Suprapubic skin (tissue), 4 donors: ENCODE results near the gene GABRG2. TPM values are rescaled to one million over a fixed set of nuclear protein-coding genes. Genes with fewer than 3 reads are reported as not detected.

ENCODE experiments used
- DNase-seq, 2 donors: peaks; one replicate each; pipeline ENCODE4 v3.0.0-alpha.2; 2019; ENCODE audit warnings: low spot score in 2 of 2
- H3K27ac ChIP-seq: fragments of 200-600 bp; sonication (generic); one replicate; pipeline ENCODE4 v1.5.1; 2019
- H3K27me3 ChIP-seq: fragments of 200-600 bp; sonication (generic); one replicate; pipeline ENCODE4 v1.5.1; 2019
- H3K36me3 ChIP-seq: fragments of 200-600 bp; sonication (generic); one replicate; pipeline ENCODE4 v1.5.1; 2019
- H3K4me1 ChIP-seq: fragments of 200-600 bp; sonication (generic); one replicate; pipeline ENCODE4 v1.5.1; 2019
- H3K4me3 ChIP-seq: fragments of 200-600 bp; sonication (generic); one replicate; pipeline ENCODE4 v1.5.1; 2019; ENCODE audit warnings: mild to moderate bottlenecking
- H3K9me3 ChIP-seq: fragments of 200-600 bp; sonication (generic); one replicate; pipeline ENCODE4 v1.5.1; 2019
- EP300 ChIP-seq: sonication (generic); formaldehyde crosslinking; IDR thresholded peaks from one replicate; pipeline ENCODE4 v1.6.1; 2017; ENCODE audit warnings: antibody characterized with exemption
- POLR2A ChIP-seq, 2 donors: fragments of 450-650 bp; IDR thresholded peaks; one replicate each; pipeline ENCODE4 v1.6.1; 2017; ENCODE audit warnings: antibody characterized with exemption in 2 of 2, mild to moderate bottlenecking in 2 of 2, moderate library complexity in 2 of 2
- POLR2AphosphoS5 ChIP-seq, 3 donors: sonication (generic); formaldehyde crosslinking; IDR thresholded peaks; one replicate each; pipeline ENCODE4 v1.6.1; 2017; ENCODE audit warnings: antibody characterized with exemption in 3 of 3
- WGBS: methylation state at CpG from one replicate; pipeline ENCODE4 v1.1.5; 2018; 5-methylcytosine and 5-hydroxymethylcytosine counted together
- total RNA-seq, 4 donors: library from RNA; depleted of rRNA; stranded (reverse); fragments of >200 nt; gene quantifications; one replicate each; pipeline ENCODE4 v1.1.0, GENCODE V29; 2016
- TF ChIP-seq, protein P1 (sequence below), 2 donors: fragments of 200-600 bp in 1 of 2; fragments of 450-650 bp in 1 of 2; sonication (generic) in 1 of 2; IDR thresholded peaks; one replicate each; pipeline ENCODE4 v1.5.1; 2016 to 2019; ENCODE audit warnings: antibody characterized with exemption in 2 of 2, mild to moderate bottlenecking in 1 of 2, moderate library complexity in 1 of 2

Gene GABRG2
- total RNA-seq, 4 donors from 2014 or later, result not detected

DNA sequence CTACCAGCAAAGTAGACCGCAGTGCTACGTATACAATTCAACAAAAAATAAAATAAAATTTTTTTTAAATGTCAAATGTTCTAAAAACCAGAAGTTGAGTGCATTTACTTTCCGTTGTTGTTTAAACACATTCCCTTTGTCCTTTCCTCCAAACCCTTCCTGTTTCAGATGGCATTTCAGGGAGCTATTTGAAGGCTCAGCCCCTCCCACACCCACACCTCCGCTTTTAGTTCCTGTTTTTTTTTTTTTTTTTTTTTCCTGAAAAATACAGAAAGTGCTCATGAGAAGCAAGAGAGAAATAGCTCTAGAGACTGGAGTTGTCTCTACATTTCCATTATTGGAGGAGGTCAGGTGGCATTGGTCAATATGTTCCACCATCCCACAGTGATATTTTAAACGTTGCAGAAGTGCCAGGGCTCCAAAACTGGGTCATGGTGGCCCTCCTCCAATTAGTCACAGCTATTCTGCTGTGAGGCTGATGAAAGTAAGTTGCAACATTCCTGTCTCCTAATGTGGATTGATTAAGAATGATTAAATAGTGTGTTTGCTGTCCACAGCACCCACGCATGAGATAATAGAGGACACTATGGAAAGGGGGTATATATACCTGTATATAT lies 106.9 kb downstream of the GABRG2 start:
- no peaks in the 10 kb centered on the region for H3K9me3 ChIP-seq
- H3K27ac ChIP-seq, result no peak overlapping the region
- no peaks in the 10 kb centered on the region for H3K27me3 ChIP-seq
- WGBS, result 74% methylated on average over 6 of the region's 6 CpGs
- H3K4me3 ChIP-seq, result no peak overlapping the region
- H3K36me3 ChIP-seq, result no peaks in the 10 kb centered on the region
- TF ChIP-seq POLR2AphosphoS5 (IDR thresholded peaks at IDR 0.05), result no peak
- no peak for TF ChIP-seq EP300
- no peak for TF ChIP-seq POLR2A (IDR thresholded peaks at IDR 0.05)
- TF ChIP-seq, protein P1, sequence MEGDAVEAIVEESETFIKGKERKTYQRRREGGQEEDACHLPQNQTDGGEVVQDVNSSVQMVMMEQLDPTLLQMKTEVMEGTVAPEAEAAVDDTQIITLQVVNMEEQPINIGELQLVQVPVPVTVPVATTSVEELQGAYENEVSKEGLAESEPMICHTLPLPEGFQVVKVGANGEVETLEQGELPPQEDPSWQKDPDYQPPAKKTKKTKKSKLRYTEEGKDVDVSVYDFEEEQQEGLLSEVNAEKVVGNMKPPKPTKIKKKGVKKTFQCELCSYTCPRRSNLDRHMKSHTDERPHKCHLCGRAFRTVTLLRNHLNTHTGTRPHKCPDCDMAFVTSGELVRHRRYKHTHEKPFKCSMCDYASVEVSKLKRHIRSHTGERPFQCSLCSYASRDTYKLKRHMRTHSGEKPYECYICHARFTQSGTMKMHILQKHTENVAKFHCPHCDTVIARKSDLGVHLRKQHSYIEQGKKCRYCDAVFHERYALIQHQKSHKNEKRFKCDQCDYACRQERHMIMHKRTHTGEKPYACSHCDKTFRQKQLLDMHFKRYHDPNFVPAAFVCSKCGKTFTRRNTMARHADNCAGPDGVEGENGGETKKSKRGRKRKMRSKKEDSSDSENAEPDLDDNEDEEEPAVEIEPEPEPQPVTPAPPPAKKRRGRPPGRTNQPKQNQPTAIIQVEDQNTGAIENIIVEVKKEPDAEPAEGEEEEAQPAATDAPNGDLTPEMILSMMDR (IDR thresholded peaks at IDR 0.05), result no peak
- DNase-seq, result no peak
- H3K4me1 ChIP-seq, result no peaks in the 10 kb centered on the region

DNA sequence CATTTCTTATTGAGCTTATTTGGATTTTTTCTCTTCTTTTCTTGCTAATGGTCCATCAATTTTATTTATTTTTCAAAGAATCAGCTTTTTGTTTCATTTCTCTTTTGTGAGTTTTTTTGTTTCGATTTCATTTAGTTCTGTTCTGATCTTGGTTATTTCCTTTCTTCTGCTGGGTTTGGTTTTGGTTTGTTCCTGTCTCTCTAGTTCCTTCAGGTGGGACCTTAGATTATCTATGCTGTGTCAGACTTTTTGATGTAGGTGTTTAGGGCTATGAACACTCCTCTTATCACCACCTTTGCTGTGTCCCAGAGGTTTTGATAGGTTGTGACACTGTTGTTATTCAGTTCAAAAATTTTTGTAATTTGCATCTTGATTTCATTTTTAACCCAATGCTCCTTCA lies 119.8 kb downstream of the GABRG2 start:
- WGBS, result 83% methylated on average over 1 of the region's 1 CpG
- no peak overlapping the region for H3K4me3 ChIP-seq
- H3K27ac ChIP-seq, result no peak overlapping the region
- no peaks in the 10 kb centered on the region for H3K4me1 ChIP-seq
- no peaks in the 10 kb centered on the region for H3K9me3 ChIP-seq
- H3K27me3 ChIP-seq, result no peaks in the 10 kb centered on the region
- no peaks in the 10 kb centered on the region for H3K36me3 ChIP-seq
- TF ChIP-seq POLR2A (IDR thresholded peaks at IDR 0.05) (no peak), POLR2AphosphoS5 (IDR thresholded peaks at IDR 0.05) (no peak)
- TF ChIP-seq, protein P1 (IDR thresholded peaks at IDR 0.05), result no peak
- no peak for DNase-seq

DNA sequence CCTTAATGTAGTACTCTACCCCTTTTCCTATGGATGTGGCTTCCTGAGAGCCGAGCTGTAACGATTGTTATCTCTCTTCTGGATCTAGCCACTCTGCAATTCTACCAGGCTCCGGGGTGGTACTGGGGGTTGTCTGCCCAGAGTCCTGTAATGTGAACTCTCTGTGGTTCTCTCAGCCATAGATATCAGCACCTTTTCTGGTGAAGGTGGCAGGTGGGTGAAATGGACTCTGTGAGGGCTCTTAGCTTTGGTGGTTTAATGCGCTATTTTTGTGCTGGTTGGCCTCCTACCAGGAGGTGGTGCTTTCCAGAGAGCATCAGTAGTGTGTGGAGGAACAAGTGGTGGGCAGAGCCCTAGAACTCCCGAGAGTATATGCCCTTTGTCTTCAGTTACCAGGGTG lies 122.1 kb downstream of the GABRG2 start:
- no peaks in the 10 kb centered on the region for H3K36me3 ChIP-seq
- WGBS, result 81% methylated on average over 5 of the region's 5 CpGs
- no peaks in the 10 kb centered on the region for H3K27me3 ChIP-seq
- no peak for DNase-seq
- H3K27ac ChIP-seq, result no peak overlapping the region
- TF ChIP-seq POLR2A (IDR thresholded peaks at IDR 0.05), result no peak
- no peak for TF ChIP-seq EP300
- TF ChIP-seq POLR2AphosphoS5 (IDR thresholded peaks at IDR 0.05), result no peak
- TF ChIP-seq, protein P1 (IDR thresholded peaks at IDR 0.05), result no peak
- no peak overlapping the region for H3K4me3 ChIP-seq
- H3K9me3 ChIP-seq, result no peaks in the 10 kb centered on the region
- H3K4me1 ChIP-seq, result no peaks in the 10 kb centered on the region

DNA sequence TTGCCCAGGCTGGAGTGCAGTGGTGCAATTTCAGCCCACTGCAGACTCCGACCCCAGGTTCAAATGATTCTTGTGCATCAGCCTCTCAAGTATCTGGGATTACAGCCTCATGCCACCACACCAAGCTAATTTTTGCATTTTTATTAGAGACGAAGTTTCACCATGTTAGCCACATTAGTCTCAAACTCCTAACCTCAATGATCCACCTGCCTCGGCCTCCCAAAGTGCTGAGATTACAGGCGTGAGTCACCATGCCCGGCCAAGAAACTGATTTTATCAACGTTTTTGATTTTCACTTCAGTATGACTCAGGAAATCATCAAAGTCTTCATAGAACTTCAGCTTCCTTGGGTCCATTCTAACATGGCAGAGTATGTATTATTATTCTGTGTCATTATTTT lies 125.4 kb downstream of the GABRG2 start:
- Histone ChIP-seq H3K4me1 (no peaks in the 10 kb centered on the region), H3K27me3 (no peaks in the 10 kb centered on the region), H3K9me3 (no peaks in the 10 kb centered on the region), H3K27ac (no peak overlapping the region), H3K36me3 (no peaks in the 10 kb centered on the region), H3K4me3 (no peak overlapping the region)
- TF ChIP-seq POLR2A (IDR thresholded peaks at IDR 0.05) (no peak), POLR2AphosphoS5 (IDR thresholded peaks at IDR 0.05) (no peak), EP300 (no peak)
- TF ChIP-seq, protein P1 (IDR thresholded peaks at IDR 0.05), result no peak
- no peak for DNase-seq
- WGBS, result 78% methylated on average over 6 of the region's 6 CpGs

DNA sequence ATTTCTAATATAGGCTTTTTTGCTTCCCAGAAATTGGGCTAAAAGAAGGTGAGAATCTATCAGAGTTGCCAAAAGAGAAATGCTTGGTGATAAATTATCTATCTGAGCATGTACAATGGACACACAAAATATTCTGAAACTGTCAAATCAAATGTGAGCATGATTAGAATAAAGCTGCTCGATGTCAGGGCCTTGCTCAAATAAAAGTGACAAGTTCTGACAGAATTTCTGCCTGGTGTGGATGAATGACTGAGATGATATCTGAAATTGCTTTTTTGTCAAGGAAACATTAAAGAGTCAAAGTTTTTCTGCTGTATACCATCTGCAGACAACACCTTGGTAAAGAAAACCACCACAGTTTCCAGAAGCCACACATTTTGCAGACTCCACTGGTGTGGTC lies 128.8 kb downstream of the GABRG2 start:
- no peak for DNase-seq
- Histone ChIP-seq H3K4me3 (no peak overlapping the region), H3K36me3 (no peaks in the 10 kb centered on the region), H3K27ac (no peak overlapping the region), H3K4me1 (no peaks in the 10 kb centered on the region), H3K9me3 (no peaks in the 10 kb centered on the region), H3K27me3 (no peaks in the 10 kb centered on the region)
- TF ChIP-seq EP300 (no peak), POLR2AphosphoS5 (IDR thresholded peaks at IDR 0.05) (no peak), POLR2A (IDR thresholded peaks at IDR 0.05) (no peak)
- TF ChIP-seq, protein P1 (IDR thresholded peaks at IDR 0.05), result no peak
- 47% methylated on average over 1 of the region's 1 CpG for WGBS
